Activated gamma-delta T cell (primary cell): ENCODE results near the gene TANK.
"Not testable (repeated sequence)": the region's sequence is repeated elsewhere in the genome, so short reads cannot be mapped to it uniquely, and the experiment has no call there.

ENCODE experiments used
- DNase-seq: peaks from one replicate; lab custom pipeline; 2025; lab: John Stamatoyannopoulos, UW

Gene TANK

GRCh38 chr2:161169335-161169734 lies 9.1 kb downstream of the TANK start:
- no peak for DNase-seq

GRCh38 chr2:161170377-161170776 lies 10.1 kb downstream of the TANK start:
- DNase-seq = no peak

GRCh38 chr2:161170958-161171932 lies 11.0 kb downstream of the TANK start:
- DNase-seq = no peak

GRCh38 chr2:161172901-161173540 lies 12.8 kb downstream of the TANK start:
- DNase-seq = no peak

- DNase-seq = no peak
Observed at GRCh38 chr2:161173541-161174194, 13.4 kb downstream of the TANK start.

GRCh38 chr2:161177969-161178368 lies 17.7 kb downstream of the TANK start:
- no peak for DNase-seq

GRCh38 chr2:161178756-161179155 lies 18.5 kb downstream of the TANK start:
- no peak for DNase-seq

GRCh38 chr2:161190050-161190449 lies 29.8 kb downstream of the TANK start:
- DNase-seq = no peak

- DNase-seq = not testable (repeated sequence)
Observed at GRCh38 chr2:161195602-161196001, 35.4 kb downstream of the TANK start.

- no peak for DNase-seq
Observed at GRCh38 chr2:161199912-161200701, 39.9 kb downstream of the TANK start.

GRCh38 chr2:161204846-161205245 lies 44.6 kb downstream of the TANK start:
- DNase-seq = no peak

- DNase-seq = no peak
Observed at GRCh38 chr2:161206471-161207032, 46.3 kb downstream of the TANK start.

GRCh38 chr2:161207941-161208340 lies 47.7 kb downstream of the TANK start:
- no peak for DNase-seq

GRCh38 chr2:161208527-161209139 lies 48.4 kb downstream of the TANK start:
- no peak for DNase-seq

- DNase-seq = no peak
Observed at GRCh38 chr2:161209902-161210301, 49.7 kb downstream of the TANK start.

- DNase-seq = no peak
Observed at GRCh38 chr2:161217597-161218185, 57.5 kb downstream of the TANK start.

GRCh38 chr2:161219211-161219610 lies 59.0 kb downstream of the TANK start:
- DNase-seq = no peak

GRCh38 chr2:161223139-161223732 lies 63.0 kb downstream of the TANK start:
- no peak for DNase-seq

- DNase-seq = no peak
Observed at GRCh38 chr2:161228511-161229240, 68.4 kb downstream of the TANK start.

- no peak for DNase-seq
Observed at GRCh38 chr2:161230959-161231358, 70.7 kb downstream of the TANK start.
